DND-41 (cell line): ENCODE results near the gene INPP5J.

ENCODE experiments used
- ATAC-seq: fragments of 200-7000 bp; cut with Tn5 transposase; 3 replicates; pipeline ENCODE4 v1.9.1; 2021; ENCODE audit warnings: low read depth; ENCODE audit not compliant: insufficient read depth
- DNase-seq: peaks from one replicate; pipeline ENCODE4 v3.0.0-alpha.2; 2020
- H2AFZ ChIP-seq: 2 replicates; pipeline ENCODE4 v1.6.0; 2012; ENCODE audit warnings: low read depth, low read length
- H3K27ac ChIP-seq: 2 replicates; pipeline ENCODE4 v1.5.1; 2012; ENCODE audit warnings: low read length, inconsistent platforms
- H3K27me3 ChIP-seq: fragments of 200-600 bp; sonication (generic); 2 replicates; pipeline ENCODE4 v1.6.0; 2012; ENCODE audit warnings: low read length, mild to moderate bottlenecking, inconsistent platforms; ENCODE audit not compliant: insufficient read depth, poor library complexity
- H3K36me3 ChIP-seq: 2 replicates; pipeline ENCODE4 v1.5.1; 2012; ENCODE audit warnings: low read length, inconsistent platforms; ENCODE audit not compliant: insufficient read depth
- H3K4me1 ChIP-seq: 2 replicates; pipeline ENCODE4 v1.5.1; 2012; ENCODE audit warnings: mild to moderate bottlenecking, low read length; ENCODE audit not compliant: insufficient read depth
- H3K4me2 ChIP-seq: 2 replicates; pipeline ENCODE4 v1.6.0; 2012; ENCODE audit warnings: mild to moderate bottlenecking, moderate library complexity, low read length, inconsistent platforms; ENCODE audit not compliant: insufficient read depth
- H3K4me3 ChIP-seq, 2 experiments: fragments of 200-600 bp in 1 of 2; shearing (Covaris generic) in 1 of 2; 2 replicates each; pipeline ENCODE4 v1.5.1; 2012 to 2016; ENCODE audit warnings: inconsistent platforms in 2 of 2, low read length in 2 of 2, mild to moderate bottlenecking in 2 of 2, low read depth in 1 of 2, moderate library complexity in 1 of 2
- H3K79me2 ChIP-seq: 2 replicates; pipeline ENCODE4 v1.6.0; 2012; ENCODE audit warnings: low read length, inconsistent platforms; ENCODE audit not compliant: insufficient read depth
- H3K9ac ChIP-seq: 2 replicates; pipeline ENCODE4 v1.6.0; 2012; ENCODE audit warnings: low read depth, mild to moderate bottlenecking, inconsistent platforms, low read length, moderate library complexity
- H3K9me3 ChIP-seq: 2 replicates; pipeline ENCODE4 v1.5.1; 2012; ENCODE audit warnings: low read length, moderate library complexity, mild to moderate bottlenecking, inconsistent platforms; ENCODE audit not compliant: insufficient read depth, severe bottlenecking
- H4K20me1 ChIP-seq: 2 replicates; pipeline ENCODE4 v1.6.0; 2012; ENCODE audit warnings: low read length; ENCODE audit not compliant: insufficient read depth
- EZH2 ChIP-seq: IDR thresholded peaks from 3 replicates; pipeline ENCODE4 v1.6.1; 2012; ENCODE audit warnings: borderline replicate concordance, low read depth, mild to moderate bottlenecking, moderate library complexity, low read length, inconsistent platforms; ENCODE audit not compliant: severe bottlenecking
- TF ChIP-seq, protein P1 (sequence below): IDR thresholded peaks from 2 replicates; pipeline ENCODE4 v1.5.1; 2012; ENCODE audit warnings: borderline replicate concordance, low read length, moderate library complexity, mild to moderate bottlenecking; ENCODE audit not compliant: poor library complexity, severe bottlenecking; ENCODE audit errors: extremely low read depth

Gene INPP5J

DNA sequence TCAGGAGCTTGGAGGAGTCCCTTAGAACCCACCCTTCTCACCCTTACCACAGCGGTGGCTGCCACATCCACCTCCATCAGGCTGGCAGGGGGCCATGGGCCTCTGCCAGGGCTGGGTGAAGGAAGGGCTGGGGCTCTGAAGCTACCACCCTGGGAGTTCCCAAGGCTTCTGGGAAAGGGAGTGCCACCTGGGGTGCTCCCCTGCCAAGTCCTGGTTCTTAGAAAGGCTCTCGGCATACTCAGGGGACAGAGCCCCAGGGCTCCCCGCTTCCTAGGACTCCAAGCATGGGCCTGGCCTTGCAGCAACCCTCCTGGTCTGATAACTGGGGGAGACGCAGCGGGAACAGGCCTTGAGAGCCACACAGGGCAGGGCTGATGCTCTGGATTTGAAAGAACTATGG, 18.0 kb downstream of the INPP5J start:
- no peak for ATAC-seq
- no peak for TF ChIP-seq EZH2
- TF ChIP-seq, protein P1, sequence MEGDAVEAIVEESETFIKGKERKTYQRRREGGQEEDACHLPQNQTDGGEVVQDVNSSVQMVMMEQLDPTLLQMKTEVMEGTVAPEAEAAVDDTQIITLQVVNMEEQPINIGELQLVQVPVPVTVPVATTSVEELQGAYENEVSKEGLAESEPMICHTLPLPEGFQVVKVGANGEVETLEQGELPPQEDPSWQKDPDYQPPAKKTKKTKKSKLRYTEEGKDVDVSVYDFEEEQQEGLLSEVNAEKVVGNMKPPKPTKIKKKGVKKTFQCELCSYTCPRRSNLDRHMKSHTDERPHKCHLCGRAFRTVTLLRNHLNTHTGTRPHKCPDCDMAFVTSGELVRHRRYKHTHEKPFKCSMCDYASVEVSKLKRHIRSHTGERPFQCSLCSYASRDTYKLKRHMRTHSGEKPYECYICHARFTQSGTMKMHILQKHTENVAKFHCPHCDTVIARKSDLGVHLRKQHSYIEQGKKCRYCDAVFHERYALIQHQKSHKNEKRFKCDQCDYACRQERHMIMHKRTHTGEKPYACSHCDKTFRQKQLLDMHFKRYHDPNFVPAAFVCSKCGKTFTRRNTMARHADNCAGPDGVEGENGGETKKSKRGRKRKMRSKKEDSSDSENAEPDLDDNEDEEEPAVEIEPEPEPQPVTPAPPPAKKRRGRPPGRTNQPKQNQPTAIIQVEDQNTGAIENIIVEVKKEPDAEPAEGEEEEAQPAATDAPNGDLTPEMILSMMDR, result no peak
- Histone ChIP-seq H3K27me3 (no peaks in the 10 kb centered on the region), H3K4me2 (no peak overlapping the region), H3K4me1 (no peaks in the 10 kb centered on the region), H3K79me2 (no peaks in the 10 kb centered on the region), H3K36me3 (no peaks in the 10 kb centered on the region), H3K9me3 (no peaks in the 10 kb centered on the region), H3K9ac (no peak overlapping the region), H3K27ac (no peak overlapping the region), H4K20me1 (no peaks in the 10 kb centered on the region), H2AFZ (no peak overlapping the region), H3K4me3 (no peak overlapping the region)
- DNase-seq, result no peak

DNA sequence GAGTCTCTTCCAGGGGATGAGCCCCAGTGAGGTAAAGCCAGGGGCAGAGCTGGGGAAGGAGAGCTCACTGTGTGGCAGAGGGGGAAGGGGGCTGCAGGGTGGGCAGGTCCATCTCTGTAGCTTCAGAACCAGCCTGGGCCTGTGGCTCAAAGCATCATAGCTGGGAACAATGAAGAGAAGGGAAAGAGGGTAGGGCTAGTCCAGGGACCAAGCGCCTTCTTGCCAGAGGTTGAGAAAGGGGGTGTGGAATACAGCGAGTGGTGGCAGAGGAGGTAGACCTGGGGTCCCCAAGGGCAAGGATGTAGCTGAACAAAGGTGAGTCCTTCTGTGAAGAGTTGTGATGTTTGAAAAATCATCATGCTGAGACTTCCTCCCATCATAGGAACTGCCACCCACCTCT, 18.8 kb downstream of the INPP5J start:
- no peaks in the 10 kb centered on the region for H3K36me3 ChIP-seq
- ATAC-seq, result no peak

DNA sequence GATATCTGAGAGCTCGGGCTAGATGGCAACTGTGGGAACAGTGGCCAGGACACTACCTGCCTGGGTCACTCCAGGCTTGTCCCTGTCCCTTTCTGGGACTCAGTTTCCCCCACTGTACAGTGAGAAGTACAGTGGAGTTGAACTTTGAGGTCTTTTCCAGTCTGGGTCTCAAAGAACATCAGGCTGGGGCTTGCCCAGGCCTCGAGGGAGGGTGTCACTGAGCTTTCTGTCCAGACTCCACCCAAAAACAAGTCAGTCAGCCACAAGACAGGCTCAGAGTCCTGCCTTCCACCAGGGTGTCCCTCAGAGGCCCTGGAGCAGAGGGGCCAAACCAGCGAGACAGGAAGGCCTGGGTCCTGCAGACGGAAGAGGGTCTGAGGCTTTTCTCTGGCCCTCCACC, 19.5 kb downstream of the INPP5J start:
- no peak for ATAC-seq
- no peak overlapping the region for H3K9ac ChIP-seq
- DNase-seq, result no peak

More for the DNA sequence above, 18.8 kb downstream of the INPP5J start:
- no peak for TF ChIP-seq EZH2
- TF ChIP-seq, protein P1, result no peak
- H3K9me3 ChIP-seq, result no peaks in the 10 kb centered on the region
- no peaks in the 10 kb centered on the region for H3K4me1 ChIP-seq
- no peaks in the 10 kb centered on the region for H4K20me1 ChIP-seq
- no peak overlapping the region for H2AFZ ChIP-seq
- no peak overlapping the region for H3K27ac ChIP-seq
- no peak overlapping the region for H3K4me3 ChIP-seq
- H3K79me2 ChIP-seq, result no peaks in the 10 kb centered on the region
- no peak overlapping the region for H3K4me2 ChIP-seq
- no peak for DNase-seq
- H3K27me3 ChIP-seq, result no peaks in the 10 kb centered on the region
- H3K9ac ChIP-seq, result no peak overlapping the region

More for the DNA sequence above, 19.5 kb downstream of the INPP5J start:
- Histone ChIP-seq H3K79me2 (no peaks in the 10 kb centered on the region), H3K4me3 (no peak overlapping the region), H3K9me3 (peaks cover under 1% of the 10 kb centered on the region), H3K27ac (no peak overlapping the region), H3K4me2 (no peak overlapping the region), H3K36me3 (no peaks in the 10 kb centered on the region), H3K4me1 (no peaks in the 10 kb centered on the region), H2AFZ (no peak overlapping the region), H3K27me3 (no peaks in the 10 kb centered on the region), H4K20me1 (no peaks in the 10 kb centered on the region)
- no peak for TF ChIP-seq EZH2
- TF ChIP-seq, protein P1, result no peak
